Subcutaneous adipose tissue (tissue), 4 donors: ENCODE measurements around the gene CUL7. TPM values are rescaled to one million over a fixed set of nuclear protein-coding genes. Genes with fewer than 3 reads are reported as not detected.

Experiments used
- total RNA-seq, 4 donors: library from RNA; depleted of rRNA; stranded (reverse); fragments of >200 nt; gene quantifications; one replicate each; pipeline ENCODE4 v1.1.0, GENCODE V29; 2016
- TF ChIP-seq, protein P1 (sequence below): fragments of 450-650 bp; IDR thresholded peaks from one replicate; pipeline ENCODE4 v1.5.1; 2016; ENCODE audit warnings: low read depth, mild to moderate bottlenecking, control low read depth, antibody characterized with exemption, moderate library complexity

CUL7 gene
- total RNA-seq, 4 donors from 2014 or later, result 7.2 to 25.6 (median 14.5) TPM

DNA sequence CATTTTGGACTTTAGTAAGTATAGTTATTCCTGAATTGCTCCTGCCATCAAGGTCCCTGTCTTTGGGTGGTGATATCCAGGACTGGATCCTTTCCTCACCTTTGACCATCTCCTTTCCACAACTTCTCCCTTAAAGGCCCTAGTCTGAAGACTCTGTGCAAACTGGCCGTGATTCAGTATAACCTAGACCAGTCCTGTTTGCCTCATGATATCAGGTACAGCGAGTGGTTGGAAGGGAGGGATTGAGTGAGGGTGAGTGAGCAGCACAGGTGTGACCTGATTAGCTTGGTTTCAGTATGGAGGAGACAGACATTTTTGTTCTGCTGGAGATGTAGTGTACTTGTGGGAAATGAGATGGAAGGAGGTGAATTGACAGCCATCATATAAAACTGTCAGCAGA lies 34.5 kb downstream of the CUL7 start:
- TF ChIP-seq, protein P1, sequence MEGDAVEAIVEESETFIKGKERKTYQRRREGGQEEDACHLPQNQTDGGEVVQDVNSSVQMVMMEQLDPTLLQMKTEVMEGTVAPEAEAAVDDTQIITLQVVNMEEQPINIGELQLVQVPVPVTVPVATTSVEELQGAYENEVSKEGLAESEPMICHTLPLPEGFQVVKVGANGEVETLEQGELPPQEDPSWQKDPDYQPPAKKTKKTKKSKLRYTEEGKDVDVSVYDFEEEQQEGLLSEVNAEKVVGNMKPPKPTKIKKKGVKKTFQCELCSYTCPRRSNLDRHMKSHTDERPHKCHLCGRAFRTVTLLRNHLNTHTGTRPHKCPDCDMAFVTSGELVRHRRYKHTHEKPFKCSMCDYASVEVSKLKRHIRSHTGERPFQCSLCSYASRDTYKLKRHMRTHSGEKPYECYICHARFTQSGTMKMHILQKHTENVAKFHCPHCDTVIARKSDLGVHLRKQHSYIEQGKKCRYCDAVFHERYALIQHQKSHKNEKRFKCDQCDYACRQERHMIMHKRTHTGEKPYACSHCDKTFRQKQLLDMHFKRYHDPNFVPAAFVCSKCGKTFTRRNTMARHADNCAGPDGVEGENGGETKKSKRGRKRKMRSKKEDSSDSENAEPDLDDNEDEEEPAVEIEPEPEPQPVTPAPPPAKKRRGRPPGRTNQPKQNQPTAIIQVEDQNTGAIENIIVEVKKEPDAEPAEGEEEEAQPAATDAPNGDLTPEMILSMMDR, result no peak

DNA sequence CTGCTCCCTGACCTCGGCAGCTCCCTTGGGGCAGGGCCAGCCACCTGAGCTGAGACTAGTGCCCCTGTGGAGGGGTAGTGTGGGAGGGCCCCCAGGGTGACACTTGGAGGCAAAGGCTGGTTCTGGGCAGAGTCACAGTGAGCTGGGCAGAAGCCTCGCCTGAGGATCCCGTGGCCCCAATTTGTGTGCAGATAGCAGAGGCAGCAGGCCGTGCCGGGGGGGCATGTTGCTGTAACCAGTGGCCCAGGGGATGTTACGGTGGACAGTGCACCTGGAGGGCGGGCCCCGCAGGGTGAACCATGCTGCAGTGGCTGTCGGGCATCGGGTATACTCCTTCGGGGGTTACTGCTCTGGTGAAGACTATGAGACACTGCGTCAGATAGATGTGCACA lies 36.7 kb downstream of the CUL7 start:
- TF ChIP-seq, protein P1, result no peak

DNA sequence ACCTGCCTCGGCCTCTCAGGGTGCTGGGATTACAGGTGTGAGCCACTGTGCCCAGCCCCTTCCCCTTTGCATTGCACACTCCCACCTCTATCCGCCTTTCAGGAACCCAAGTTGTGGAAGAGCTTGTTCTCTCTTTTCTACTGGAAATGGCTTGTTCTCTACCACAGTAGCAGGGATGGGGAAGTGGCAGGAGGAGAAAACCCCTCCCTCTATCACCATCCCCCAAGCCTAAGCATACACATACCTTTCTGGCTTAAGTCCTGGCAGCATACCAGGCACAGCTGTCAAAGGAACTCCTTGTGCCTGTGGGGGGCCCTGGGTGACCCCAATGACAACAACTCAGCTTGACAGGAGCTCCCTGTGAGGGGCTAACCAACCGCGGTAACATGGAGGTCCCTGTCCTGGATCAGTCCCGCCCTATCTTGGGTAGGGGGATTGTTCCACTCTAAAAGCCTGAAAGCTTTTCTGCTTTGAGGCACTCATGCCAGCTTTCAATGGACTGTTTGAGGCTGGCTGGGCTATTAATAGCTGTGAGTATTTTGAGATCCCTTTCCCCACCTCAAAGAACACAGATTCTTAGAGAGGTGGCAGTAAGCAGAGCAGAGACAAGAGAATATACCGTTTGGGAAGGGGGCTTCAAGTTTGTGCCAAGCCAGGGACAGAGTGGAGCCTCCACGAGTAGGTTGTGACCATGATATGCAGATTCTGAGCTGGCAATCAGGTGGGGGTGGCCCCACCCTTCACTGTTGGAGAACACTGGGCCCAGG lies 37.3 kb downstream of the CUL7 start:
- TF ChIP-seq, protein P1, result no peak

DNA sequence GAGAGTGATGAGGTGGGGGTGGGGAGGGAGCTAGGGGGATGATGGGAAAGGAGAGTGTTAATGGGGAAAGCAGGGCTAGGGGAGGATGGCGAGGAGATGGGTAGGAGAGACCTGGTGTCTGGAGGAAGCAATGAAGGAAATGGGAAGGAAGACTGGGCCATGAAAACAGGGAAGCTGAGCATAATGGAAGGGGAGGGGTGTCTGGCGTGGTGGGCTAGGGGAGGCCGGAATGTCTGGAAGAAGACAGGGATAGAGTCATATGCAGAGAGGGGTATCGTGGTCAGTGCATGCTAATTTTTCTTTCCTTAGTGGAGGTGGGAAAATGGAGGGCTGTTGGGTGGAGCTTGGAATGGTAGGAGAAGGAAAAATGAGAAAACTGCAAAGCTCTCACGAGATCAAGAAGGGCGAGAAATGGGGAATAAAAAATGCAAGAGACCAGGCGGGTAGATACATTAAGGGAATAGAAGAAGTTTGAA lies 39.2 kb downstream of the CUL7 start:
- TF ChIP-seq, protein P1, result no peak

DNA sequence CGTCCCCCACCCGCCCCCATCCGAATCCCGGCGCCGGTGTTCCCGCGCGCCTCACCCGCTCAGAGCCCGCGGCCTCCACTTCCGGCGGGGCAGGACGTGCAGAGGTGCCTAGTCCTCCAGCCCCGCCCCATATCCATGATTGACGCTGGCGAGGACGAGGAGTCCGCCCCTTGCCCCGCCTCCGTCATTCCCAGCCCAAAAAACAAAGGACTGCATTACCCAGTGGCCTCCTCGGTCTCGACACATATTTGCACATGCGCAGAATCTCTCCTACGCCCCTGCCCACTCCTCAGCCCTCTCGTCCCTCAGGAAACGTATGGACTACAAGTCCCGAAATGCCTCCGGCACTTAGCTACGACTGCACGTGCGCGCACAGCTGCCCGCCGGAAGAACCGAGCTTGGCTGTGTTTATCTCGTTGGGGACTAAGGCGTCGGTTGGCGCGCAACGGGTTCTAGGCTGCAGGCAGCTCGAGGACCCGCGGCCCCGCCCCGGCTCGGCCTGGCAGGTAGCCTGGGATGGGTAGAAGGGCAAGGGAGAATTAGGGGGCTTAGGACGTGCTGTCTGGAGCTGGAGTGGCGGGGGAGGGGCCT lies 39.7 kb downstream of the CUL7 start, which contains the start of the genes KLHDC3 and MEA1:
Gene KLHDC3, plus strand, starts transcription at position 407 of the 591 bp plus-strand sequence. CDS start 2,944 bp downstream, outside the sequence.
Gene MEA1, minus strand, starts transcription at position 104 of the 591 bp plus-strand sequence. CDS start 133 bp downstream, outside the sequence.
- TF ChIP-seq, protein P1, result no peak

DNA sequence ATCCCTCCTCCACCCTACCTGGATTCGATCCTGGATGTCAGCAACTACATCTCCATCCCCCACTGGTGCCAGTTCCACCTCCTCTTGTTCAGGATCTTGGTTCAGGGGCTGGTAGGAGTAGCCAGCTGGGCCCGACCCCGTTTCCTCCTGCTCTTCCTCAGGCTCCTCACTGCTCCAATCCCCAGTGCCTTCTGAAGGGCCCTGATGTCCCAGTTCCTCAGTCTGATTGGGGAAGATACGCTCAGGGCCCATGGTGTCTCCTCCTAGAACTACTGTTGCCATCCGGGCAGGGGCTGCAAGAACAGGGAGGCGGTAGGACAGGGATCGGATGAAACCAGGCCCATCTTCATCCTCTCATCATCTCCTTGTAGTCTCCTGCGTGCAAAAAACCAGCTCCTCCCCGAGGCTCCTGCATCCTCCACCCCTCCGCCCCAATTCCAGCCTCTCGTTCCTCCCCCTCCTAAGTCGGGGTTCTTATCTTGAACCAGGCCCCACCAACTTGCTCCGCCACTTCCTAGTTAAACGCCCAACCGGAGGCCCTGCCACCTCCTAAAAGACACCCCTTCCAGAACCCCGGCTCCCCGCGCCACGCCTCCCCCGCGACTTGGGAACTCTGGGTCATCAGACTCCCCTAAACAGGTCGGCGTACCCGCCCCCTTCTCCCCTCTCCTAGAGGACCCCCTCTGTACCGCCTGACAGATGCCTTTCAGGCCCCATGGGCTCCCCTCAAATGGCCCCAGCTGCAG lies 40.4 kb downstream of the CUL7 start:
- TF ChIP-seq, protein P1, result no peak

DNA sequence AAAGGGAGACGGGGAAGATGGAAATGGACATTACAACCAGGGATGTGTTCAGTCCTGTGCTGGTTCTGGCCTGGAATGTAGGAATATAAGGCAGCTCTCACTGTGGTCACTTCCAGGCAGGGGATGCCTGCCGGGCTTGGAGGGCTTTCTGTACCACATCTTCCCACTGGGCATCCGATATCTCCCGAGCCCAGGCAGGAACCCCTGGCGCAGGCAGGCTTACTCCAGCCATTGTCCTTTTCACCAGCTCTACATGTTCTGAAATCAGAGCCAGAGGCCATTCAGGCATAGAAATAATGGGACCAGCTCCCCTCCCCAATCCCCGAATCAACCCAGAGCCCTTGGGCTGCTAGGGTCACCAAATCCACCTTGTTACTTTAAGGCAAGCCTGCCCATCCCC lies 41.3 kb downstream of the CUL7 start:
- TF ChIP-seq, protein P1, result no peak
